GM19372 (cell line): ENCODE results near the gene SLC35F6.
"Not testable (repeated sequence)": the region's sequence is repeated elsewhere in the genome, so short reads cannot be mapped to it uniquely, and the experiment has no call there.

Experiments used
- ATAC-seq: cut with Tn5 transposase; IDR thresholded peaks from one replicate; pipeline ENCODE4 v1.9.1; 2021; ENCODE audit warnings: mild to moderate bottlenecking, low read depth, moderate library complexity; ENCODE audit not compliant: unreplicated experiment

The SLC35F6 gene

GRCh38 chr2:26729311-26729710 lies 34.8 kb upstream of the SLC35F6 start:
- ATAC-seq: no peak

GRCh38 chr2:26730549-26731344 lies 33.3 kb upstream of the SLC35F6 start:
- no peak for ATAC-seq

GRCh38 chr2:26731714-26732113 lies 32.4 kb upstream of the SLC35F6 start:
- ATAC-seq: no peak

GRCh38 chr2:26732446-26732845 lies 31.6 kb upstream of the SLC35F6 start:
- no peak for ATAC-seq

GRCh38 chr2:26733413-26733812 lies 30.7 kb upstream of the SLC35F6 start:
- ATAC-seq: no peak

- no peak for ATAC-seq
These were observed 29.0 kb upstream of the SLC35F6 start for GRCh38 chr2:26735097-26735496.

GRCh38 chr2:26735883-26736588 lies 28.0 kb upstream of the SLC35F6 start:
- ATAC-seq: no peak

- ATAC-seq: no peak
These were observed 26.9 kb upstream of the SLC35F6 start for GRCh38 chr2:26737221-26737620.

GRCh38 chr2:26738481-26738880 lies 25.6 kb upstream of the SLC35F6 start:
- ATAC-seq: no peak

- no peak for ATAC-seq
These were observed 24.6 kb upstream of the SLC35F6 start for GRCh38 chr2:26739514-26739913.

GRCh38 chr2:26740346-26740745 lies 23.7 kb upstream of the SLC35F6 start:
- ATAC-seq: no peak

- no peak for ATAC-seq
These were observed 23.2 kb upstream of the SLC35F6 start for GRCh38 chr2:26740890-26741302.

- no peak for ATAC-seq
These were observed 21.9 kb upstream of the SLC35F6 start for GRCh38 chr2:26742048-26742770.

- no peak for ATAC-seq
These were observed 20.2 kb upstream of the SLC35F6 start for GRCh38 chr2:26743852-26744251.

GRCh38 chr2:26744953-26745352 lies 19.1 kb upstream of the SLC35F6 start:
- no peak for ATAC-seq

GRCh38 chr2:26745609-26746327 lies 18.3 kb upstream of the SLC35F6 start:
- ATAC-seq: no peak

- no peak for ATAC-seq
These were observed 17.1 kb upstream of the SLC35F6 start for GRCh38 chr2:26746934-26747333.

GRCh38 chr2:26749787-26750420 lies 14.2 kb upstream of the SLC35F6 start:
- not testable (repeated sequence) for ATAC-seq

GRCh38 chr2:26750467-26750866 lies 13.6 kb upstream of the SLC35F6 start:
- ATAC-seq: not testable (repeated sequence)

GRCh38 chr2:26752656-26753055 lies 11.4 kb upstream of the SLC35F6 start:
- ATAC-seq: no peak
